NB4 (cell line): ENCODE data around the gene PPRC1.

Experiments used
- TF ChIP-seq, protein P1 (sequence below): IDR thresholded peaks from one replicate; pipeline ENCODE4 v1.5.1; 2012; ENCODE audit warnings: low read depth, low read length
- TF ChIP-seq, protein P2 (sequence below): IDR thresholded peaks from 2 replicates; pipeline ENCODE4 v1.6.1; 2011; ENCODE audit warnings: low read depth, low read length

DNA sequence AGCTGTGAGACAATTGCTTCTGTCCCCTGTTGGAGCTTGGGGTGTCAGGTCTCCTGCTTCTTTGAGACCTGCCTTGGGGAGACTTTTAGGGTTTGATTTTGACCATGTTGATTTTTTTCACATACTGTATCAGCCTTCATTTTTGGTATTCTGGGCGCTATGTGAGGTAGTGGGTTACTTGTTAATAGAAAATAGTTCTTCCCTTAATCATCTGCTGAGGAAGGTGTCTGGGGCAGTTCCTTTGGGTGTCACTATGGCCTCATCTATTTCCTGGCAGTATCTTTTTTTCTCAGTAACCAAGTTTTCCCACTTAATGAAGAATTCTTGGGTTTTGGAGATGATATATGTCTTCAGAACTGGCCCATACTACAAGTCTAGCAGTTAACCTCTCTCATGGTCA lies 14.7 kb downstream of the PPRC1 start:
- TF ChIP-seq, protein P1, sequence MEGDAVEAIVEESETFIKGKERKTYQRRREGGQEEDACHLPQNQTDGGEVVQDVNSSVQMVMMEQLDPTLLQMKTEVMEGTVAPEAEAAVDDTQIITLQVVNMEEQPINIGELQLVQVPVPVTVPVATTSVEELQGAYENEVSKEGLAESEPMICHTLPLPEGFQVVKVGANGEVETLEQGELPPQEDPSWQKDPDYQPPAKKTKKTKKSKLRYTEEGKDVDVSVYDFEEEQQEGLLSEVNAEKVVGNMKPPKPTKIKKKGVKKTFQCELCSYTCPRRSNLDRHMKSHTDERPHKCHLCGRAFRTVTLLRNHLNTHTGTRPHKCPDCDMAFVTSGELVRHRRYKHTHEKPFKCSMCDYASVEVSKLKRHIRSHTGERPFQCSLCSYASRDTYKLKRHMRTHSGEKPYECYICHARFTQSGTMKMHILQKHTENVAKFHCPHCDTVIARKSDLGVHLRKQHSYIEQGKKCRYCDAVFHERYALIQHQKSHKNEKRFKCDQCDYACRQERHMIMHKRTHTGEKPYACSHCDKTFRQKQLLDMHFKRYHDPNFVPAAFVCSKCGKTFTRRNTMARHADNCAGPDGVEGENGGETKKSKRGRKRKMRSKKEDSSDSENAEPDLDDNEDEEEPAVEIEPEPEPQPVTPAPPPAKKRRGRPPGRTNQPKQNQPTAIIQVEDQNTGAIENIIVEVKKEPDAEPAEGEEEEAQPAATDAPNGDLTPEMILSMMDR: no peak
- TF ChIP-seq, protein P2, sequence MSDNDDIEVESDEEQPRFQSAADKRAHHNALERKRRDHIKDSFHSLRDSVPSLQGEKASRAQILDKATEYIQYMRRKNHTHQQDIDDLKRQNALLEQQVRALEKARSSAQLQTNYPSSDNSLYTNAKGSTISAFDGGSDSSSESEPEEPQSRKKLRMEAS: no peak
